Coronary artery (tissue), 2 donors: ENCODE results near the gene FBXO42.

Source experiments
- DNase-seq: peaks from one replicate; pipeline ENCODE4 v3.0.0-alpha.2; 2017; ENCODE audit warnings: low spot score
- H3K27ac ChIP-seq, 2 donors: fragments of 200-600 bp; sonication (generic); one replicate each; pipeline ENCODE4 v1.5.1; 2016 to 2019
- H3K4me3 ChIP-seq: fragments of 200-600 bp; sonication (generic); 2 replicates; pipeline ENCODE4 v1.5.1; 2016; ENCODE audit warnings: mild to moderate bottlenecking, moderate library complexity
- CTCF ChIP-seq: fragments of 200-600 bp; sonication (generic); IDR thresholded peaks from one replicate; pipeline ENCODE4 v1.5.1; 2019; ENCODE audit warnings: antibody characterized with exemption

FBXO42 gene

DNA sequence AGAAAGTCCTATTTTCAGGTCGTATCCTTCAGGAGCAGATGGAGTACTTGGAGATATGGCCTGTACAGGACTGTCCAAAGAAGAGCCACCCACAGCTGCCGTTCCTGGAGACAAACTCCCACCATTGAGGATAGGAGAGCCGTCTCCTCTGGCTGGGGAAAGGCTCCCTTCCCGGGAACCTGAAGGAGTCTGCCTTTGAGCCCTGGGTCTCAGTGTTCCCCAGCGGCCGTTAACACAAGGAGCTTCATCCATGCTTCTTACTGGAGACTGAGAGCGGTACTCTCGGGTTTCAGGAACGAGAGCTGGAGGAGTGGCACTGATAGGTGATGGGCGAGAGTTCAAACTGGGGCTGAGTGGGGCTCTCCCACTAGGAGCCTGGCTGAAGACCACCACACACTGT lies 100.9 kb downstream of the FBXO42 start:
- peak overlapping the region; percentile 27 for H3K4me3 ChIP-seq
- TF ChIP-seq CTCF = no peak
- H3K27ac ChIP-seq = peak overlapping the region; percentile 69 to 97
- DNase-seq = no peak

GRCh38 chr1:16250524-16251251 lies 101.6 kb downstream of the FBXO42 start:
- Histone ChIP-seq H3K27ac (peak overlapping the region; percentile 69 to 97), H3K4me3 (peak overlapping the region; percentile 27)
- no peak for DNase-seq
- no peak for TF ChIP-seq CTCF

DNA sequence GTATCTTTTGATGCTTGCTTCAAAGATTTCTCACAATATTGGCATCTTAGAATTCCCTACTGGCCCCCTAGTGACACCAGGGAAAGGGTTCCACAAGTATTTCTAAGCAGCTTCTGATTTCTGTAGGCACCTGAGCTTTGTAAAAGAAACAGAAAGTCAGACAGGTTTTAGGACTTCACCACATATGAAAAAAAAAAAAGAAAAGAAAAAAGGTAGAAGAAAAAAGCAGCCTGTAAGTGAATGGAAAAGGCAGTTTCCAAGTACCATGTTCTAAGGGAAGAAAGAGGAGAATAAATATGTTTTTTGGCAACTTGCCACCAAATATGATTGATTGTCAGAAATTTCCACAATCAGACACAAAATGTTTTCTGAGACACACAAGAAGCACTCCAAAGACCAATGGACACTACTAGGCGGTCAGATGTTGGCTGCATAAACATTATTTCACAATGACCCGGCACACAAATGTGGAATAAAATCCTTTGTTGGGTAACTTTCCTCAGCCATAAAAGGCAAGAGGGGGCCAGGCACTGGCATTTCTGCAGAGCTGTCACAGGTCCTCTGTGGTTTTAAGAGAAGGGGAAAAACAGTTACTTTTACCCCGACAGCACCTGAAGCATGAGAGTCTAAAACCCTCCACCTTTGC lies 102.6 kb downstream of the FBXO42 start:
- no peak for DNase-seq
- peak overlapping the region; percentile 37 for H3K4me3 ChIP-seq
- H3K27ac ChIP-seq = peak overlapping the region; percentile 69 to 97
- no peak for TF ChIP-seq CTCF

- Histone ChIP-seq H3K4me3 (peak overlapping the region; percentile 37), H3K27ac (peak overlapping the region; percentile 69 to 87)
- TF ChIP-seq CTCF = no peak
- DNase-seq = peak; percentile 94
These were observed 103.4 kb downstream of the FBXO42 start for GRCh38 chr1:16248603-16249516.

DNA sequence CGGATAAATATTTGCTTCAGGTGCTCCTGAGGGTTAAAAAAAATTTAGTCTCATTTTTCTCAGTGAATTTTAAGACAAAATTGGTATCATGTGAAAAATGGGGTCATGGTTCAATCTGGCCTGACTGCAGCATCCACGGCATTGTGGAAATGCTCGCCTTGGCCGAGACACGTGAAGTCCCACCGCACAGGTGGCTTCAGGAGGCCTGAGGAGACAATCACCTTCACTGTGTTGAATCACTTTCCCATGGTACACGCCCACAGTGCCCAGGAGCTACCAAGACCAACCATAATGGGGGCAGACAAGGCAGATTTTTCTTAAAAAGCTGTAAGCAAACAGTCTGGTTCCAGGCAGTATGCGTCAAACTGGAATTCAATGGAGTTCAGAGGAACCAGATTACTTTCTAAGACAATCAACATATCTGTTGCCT lies 104.3 kb downstream of the FBXO42 start:
- DNase-seq = no peak
- H3K27ac ChIP-seq = peak overlapping the region; percentile 69 to 87
- no peak for TF ChIP-seq CTCF
- no peak overlapping the region for H3K4me3 ChIP-seq

DNA sequence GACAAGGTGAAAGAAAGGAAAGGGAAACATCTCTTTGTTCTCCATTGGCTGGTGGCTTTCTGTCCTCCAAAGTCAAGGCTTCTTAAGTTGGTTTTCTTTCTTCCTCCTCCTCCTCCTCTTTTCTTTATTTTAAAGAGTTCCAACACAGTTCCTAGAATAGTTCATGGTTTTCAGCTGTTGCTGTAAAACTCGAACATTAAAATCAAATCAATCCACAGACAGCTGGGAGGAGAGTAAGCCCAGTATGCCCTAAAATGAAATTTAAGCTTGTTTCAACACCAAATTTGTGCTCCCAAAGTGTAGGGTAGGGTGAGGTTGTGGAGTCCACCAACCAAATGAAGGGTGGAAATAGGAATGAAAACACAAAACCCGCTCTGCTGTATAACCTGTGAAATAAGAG lies 104.8 kb downstream of the FBXO42 start:
- H3K27ac ChIP-seq = peak overlapping the region; percentile 69 to 87
- no peak overlapping the region for H3K4me3 ChIP-seq
- no peak for TF ChIP-seq CTCF
- DNase-seq = no peak
